Activated CD4-positive, alpha-beta T cell treated with anti-CD3 and anti-CD28 coated beads, Interleukin-2, amount 50 U/mL, for 1 hour (primary cell): ENCODE results near the gene SPATA12.

Source experiments
- DNase-seq: peaks from one replicate; pipeline ENCODE4 v3.0.0-alpha.2; 2020

The SPATA12 gene, protein sequence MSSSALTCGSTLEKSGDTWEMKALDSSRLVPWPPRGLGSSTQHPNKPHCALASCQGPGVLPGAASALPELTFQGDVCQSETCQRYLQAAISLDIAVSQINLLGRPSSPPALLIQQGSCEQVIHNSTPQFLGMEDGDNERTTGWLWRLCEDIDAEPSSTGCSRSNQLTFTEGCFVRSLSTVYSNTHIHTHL

DNA sequence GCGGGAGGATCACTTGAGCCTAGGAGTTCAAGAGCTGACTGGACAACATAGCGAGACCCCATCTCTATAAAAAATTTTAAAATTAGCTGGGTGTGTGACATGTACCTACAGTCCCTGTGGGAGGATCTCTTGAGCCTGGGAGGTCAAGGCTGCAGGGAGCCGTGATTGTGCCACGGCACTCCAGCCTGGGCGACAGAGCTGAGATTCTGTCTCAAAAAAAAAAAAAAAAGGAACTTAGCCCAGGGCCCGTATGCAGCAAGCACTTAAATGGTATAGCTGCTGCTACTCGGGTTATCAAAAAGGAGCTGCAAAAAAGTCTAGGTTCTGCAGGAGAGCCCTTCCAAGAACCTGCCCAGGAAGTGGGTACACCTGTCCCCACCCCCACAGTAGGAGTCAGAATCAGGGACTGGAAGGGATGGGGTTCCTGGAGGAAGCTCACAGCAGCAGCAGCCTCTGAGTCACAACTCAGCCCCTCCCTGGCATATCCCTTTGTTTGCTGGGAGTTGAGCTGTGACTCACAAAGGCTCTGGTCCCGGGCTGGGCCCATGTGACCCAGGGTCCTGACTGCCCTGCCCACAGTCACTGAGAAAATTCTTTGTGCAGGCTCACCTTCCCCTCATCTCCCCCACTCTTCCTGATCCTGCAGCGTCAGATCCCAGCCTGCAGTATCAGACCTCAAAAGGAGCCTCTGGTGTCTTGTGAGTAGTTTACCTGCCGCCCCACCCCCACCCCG is at the start of gene SPATA12:
Gene SPATA12 (plus strand): TSS at position 576 of the 733 bp plus-strand sequence. CDS start 13,031 bp downstream, outside the sequence.
- no peak for DNase-seq

DNA sequence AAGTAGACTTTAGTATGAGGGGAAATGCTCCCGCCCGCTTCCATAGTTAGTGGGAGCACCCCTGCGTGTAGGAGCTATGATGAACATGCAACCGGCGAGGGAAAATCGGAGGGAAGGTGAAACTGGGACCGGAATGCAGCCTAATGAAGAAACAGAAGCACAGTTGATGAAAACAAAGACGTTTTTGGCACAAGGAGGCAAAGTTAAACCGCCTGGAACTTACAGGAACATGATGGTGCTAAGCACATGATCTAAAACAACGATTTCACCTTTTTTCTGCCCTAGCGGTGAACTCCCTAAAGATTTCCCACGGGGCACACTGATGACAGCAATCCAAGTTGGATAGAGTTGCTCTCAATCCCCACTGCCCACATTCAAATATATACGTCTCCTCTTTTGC is 49.4 kb upstream of the SPATA12 start:
- no peak for DNase-seq

DNA sequence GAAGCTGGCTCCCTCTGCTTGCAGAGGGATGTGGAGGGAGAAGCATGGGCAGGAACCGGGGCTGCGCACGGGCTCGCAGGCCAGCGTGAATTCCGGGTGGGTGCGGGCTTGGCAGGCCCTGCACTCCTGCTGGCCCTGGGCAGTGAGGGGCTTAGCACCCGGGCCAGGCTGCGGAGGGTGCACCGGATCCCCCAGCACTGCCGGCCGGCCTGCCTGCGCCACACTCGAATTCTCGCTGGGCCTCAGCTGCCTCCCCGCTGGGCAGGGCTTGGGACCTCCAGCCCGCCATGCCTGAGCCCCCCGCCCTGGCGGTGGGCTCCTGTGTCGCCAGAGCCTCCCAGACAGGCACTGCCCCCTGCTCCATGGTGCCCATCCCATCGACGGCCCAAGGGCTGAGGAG is 47.6 kb upstream of the SPATA12 start:
- no peak for DNase-seq

DNA sequence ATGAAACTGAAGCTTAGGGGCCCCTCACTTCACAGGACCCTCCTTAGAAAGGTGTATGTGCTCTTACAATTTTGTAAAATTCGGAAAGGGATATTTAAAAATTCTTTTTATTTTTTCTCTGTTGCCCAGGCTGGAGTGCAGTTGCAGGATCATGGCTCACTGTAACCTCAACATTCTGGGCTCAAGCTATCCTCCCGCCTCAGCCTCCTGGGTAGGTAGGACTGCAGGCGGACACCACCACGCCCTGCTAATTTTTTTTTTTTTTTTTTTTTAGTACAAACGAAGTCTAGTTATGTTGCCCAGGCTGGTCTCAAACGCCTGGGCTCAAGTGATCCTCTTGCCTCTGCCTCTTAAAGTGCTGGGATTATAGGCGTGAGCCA is 45.1 kb upstream of the SPATA12 start:
- DNase-seq = no peak

DNA sequence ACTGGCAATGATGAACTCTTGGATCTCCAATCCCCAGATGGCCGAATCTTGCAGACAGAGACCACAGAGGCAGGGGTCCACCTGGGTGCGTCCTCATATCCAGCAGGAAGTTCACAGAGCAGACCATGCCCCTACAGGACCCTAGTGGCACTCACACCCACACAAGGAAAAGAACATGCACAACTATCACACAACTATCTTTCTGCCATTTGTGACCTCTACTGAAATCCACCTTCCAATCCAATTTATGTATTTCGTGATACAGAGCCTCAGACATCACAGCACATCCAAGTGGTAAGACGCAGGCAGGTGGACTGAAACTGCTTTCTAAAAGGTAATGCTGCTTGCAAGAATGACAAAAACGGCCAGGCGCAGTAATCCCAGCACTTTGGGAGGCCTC is 44.6 kb upstream of the SPATA12 start:
- DNase-seq = no peak

DNA sequence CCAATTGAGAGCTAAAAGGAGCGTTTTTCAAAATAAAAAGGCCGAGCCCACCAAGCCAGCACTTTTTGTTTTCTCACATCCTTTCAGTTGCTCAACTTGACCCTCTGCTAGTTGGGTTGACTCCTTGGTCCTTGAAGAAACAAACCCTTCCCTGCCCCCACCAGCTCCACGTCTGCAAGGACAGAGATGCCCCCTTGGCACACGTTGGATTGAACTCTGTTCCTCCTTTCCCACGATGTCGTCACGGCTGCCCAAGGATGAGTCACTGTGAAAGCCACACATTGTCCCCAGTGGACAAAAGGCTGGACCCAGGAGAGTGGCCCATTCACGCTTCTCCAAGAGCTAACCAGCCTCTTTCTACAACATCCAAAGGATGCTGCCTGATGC is 43.0 kb upstream of the SPATA12 start:
- no peak for DNase-seq

DNA sequence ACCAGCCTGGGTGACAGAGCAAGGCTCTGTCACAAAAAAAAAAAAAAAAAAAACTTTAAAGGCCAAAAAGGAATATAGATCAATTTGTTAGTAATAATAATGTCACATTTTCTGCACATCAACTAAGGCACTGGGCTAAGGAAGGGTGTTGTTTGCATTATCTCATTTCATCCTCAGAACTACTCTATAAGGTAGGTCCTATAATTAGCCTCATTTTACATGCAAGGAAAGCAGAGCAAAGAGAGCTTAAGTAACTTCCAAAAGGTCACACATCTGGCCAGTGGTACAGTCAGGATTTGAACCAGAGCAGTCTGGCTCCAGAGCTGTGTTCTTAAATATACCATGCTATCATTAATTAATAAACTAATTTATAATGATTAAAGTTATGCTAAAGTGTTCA is 42.2 kb upstream of the SPATA12 start:
- DNase-seq = no peak

DNA sequence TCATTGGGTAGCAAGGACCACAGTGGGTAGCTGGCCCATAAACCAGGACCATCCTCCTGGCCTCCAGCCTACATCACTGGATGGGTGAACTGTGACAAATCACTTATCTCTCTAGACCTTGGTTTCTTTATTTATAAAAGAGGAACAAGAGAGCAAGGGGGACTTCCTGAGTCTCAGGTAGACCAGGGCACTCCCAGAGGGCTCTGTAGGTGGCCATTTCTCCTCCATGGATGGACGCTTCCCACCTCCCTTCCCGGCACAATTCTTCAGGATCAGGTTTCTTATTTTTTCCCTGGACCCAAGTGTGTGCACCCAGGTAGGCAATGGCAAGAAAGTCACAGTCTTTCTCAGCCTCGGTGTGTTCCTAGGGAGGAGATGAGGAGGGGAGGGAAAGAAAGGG is 41.4 kb upstream of the SPATA12 start:
- DNase-seq = no peak

DNA sequence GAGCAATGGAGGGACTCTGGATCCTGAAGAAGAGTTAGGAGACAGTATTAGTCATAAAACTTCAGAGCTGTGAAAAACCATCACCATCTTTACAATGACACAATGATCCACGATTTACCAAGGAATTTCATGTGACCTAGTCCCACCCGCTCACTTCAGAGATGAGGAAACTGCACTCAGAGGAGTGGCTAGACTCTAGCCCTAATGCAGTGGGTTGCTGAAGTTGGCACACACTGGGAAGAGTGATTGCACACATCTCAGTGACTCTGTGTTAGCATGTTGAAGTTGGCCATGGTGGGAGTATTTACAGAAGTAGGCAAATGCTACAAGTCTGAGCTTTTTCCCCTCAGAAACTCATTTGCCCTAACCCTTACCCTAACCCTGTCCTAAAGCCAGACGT is 35.2 kb upstream of the SPATA12 start:
- DNase-seq = no peak

DNA sequence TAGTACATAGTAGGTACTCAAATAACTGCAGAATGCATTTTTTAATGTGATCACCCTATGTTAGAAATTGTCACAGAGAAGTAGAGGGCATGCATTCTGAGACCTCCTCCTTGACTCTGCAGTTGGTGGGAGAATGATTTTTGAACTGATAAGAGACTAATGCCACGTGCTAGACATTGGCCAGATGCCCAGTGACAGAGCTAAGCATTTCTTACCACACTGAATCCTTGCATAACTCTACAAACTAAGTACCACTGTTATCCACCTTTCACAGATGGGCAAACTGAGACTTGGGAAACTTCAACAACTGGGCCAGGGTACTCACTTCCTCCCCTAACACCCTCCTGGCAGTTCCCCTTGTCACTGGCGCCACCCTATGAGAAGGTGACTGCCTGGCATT is 33.5 kb upstream of the SPATA12 start:
- no peak for DNase-seq

DNA sequence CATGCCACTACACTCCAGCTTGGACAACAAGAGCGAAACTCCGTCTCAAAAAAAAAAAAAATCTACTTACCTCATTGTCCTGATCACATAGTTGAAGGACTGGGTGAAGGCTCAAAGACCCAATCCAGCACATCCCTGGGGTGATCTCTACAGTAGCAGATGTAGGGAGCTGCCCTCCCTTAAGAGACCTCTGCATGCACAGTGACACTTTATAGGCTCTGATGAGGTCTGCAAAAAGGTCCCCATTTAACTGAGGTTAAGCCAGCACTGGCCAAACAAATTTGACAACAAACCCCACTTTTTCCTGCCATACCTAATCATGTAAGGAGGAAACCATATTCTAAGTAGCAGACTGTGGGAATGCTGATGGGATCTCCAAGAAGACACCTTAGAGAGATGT is 31.1 kb upstream of the SPATA12 start:
- DNase-seq = no peak

DNA sequence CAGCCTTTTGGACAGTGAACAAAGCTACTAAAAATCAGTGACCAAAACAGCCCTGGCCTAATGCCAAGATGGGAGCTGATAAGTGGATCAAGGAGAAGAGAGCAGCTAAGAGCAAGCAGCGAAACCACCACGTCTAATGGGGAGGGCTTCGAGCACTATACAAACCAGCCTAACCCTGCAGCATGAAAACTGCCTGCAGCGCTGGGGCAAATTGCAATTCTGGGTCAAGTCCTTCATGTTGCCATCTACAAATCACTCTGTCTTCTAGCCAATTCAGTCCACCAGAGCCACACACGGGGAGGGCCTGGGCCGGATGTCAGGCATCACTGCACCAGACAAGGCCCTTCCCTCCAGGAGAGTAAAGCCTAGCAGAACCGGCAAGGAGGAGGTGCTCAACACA is 30.5 kb upstream of the SPATA12 start:
- DNase-seq = no peak

DNA sequence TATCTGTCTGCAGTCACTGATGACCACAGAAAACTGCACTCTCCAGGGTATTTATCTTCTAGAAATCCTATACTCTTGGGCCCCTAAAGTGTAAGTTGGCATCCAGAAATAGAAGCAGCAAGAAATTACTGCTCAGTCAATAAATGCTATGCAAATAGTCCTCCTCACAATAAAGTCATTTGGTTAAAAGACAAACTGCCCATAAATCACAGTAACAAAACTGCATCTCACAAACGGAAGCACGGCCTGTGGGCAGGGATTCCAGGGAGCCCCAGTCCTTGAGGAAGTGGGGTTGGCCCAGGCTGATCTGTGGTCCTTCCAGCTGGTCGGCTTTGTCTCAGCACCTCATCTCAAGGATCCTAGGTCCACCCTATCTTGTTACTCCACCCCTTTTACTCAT is 29.7 kb upstream of the SPATA12 start:
- DNase-seq = no peak

DNA sequence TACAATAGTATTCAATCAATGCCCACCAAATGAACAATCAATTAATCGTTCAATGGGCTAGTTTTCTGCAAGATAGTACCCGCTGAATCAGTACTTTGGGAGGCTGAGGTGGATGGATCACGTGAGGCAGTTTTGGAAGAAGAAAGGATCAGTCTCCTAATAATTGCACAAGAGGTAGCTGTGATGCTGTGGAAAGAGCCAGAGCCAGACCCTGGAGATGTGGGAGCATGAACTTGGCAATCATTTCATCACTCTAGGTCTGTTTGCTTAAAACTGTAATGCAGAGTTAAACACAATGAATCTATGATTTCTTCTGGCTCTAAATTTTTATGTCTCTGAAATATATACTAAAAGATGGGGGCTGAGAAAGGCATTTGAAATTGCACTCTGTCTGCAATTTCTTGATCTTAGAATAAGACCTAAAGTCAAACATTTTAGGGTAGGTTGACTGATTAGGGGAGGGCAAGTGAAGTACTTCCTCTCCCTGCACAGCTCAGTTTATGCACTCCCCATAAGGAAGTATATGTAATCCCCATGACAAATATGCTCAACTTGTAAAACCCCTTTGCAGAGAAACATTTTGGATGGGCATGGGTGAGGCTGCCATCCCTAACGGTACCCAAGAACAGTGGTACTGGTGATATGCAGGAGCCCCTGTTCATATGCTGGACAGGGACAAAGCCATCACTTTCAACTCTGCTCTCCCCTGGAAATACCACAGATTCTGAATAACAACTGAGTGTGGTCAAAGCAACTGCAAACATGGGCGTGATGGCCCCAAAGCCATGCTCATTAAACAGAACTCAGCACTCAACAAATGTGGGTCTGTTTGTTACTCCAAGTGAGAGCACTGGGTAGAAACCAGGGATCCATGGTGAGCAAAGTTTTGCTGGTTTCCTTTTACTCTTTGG is 28.6 kb upstream of the SPATA12 start:
- no peak for DNase-seq

DNA sequence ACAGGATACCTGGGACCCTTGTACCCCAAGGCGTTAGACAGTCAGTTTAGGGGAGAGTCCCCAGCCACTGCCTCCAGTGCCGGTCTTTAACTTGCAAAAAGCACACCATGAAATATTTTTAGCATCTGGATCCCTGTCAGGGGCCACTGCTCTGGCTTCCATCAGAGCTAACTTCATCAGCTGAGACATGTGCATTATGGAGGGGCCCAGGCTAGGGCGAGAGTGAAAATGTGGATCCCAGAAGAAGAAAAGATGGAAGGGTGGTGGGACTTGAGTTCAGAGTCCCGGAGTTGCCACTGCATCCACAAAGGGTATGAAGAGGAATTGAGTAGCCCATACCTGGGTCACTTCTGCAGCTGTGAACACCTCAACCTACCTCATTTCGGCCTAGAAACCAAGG is 23.5 kb upstream of the SPATA12 start:
- no peak for DNase-seq

DNA sequence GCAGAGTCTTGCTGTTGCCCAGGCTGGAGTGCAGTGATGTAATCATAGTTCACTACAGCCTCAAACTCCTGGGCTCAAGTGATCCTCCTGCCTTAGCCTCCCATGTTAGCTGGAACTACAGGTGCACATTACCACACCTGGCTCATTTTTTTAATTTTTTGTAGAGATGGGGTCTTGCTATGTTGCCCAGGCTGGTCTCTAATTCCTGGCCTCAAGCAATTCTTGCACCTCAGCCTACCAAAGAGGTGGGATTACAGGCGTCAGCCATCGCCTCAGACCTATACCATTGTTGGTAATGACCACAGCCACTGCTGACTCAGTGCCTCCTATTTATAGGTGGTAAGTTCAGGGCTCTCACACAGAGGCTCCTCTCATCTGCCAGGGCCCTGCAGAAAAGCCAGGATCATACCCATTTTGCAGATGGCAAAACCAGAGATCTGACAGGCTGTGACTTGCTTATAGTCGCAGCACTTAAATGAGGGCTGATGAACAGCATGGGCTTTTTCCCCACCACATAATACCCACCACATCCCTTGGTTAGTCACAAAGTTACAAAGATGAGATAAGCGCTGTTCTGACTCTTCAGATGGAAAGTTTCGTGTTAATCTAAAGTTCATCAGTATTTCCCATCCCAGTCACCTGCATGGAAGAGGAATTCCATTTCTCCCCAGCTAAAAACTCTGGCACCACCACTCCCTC is 21.8 kb upstream of the SPATA12 start:
- no peak for DNase-seq

DNA sequence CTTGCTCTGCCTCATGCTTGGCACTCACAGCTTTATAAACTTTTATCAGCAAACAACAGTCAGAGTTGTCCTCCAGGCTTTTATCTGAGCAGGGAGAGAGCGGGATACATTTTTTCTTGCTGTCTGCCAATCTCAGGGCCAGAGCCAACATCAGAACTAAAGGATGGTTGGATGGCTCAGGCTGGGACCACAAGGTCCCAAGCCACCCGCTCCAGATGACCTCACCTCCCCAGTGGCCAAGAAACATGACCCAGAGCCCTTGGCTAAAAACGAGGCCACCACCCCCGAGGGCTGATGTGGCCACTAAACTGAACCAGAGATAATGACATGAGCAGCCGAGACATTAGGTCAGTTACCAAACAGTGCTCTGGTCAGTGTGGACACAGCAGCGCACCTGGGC is 18.8 kb upstream of the SPATA12 start:
- no peak for DNase-seq

DNA sequence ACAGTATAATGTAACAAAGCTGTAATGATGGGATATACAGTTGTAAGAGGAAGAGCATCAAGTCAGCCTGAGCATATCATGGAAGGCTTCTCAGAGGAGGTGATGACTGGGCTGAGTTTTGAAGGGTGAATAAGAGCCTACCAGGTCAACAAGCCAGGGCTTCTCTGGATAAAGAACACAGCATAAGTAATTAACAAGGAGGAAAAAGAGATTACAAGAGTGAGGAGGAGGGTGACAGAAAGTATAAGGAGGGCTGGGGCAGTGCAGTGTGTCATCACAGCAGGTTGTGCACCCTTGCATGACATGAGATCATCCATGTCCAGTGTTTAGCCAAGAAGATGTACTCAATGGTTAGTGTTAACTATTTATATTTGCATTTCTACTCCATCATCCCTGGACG is 16.9 kb upstream of the SPATA12 start:
- DNase-seq = no peak

DNA sequence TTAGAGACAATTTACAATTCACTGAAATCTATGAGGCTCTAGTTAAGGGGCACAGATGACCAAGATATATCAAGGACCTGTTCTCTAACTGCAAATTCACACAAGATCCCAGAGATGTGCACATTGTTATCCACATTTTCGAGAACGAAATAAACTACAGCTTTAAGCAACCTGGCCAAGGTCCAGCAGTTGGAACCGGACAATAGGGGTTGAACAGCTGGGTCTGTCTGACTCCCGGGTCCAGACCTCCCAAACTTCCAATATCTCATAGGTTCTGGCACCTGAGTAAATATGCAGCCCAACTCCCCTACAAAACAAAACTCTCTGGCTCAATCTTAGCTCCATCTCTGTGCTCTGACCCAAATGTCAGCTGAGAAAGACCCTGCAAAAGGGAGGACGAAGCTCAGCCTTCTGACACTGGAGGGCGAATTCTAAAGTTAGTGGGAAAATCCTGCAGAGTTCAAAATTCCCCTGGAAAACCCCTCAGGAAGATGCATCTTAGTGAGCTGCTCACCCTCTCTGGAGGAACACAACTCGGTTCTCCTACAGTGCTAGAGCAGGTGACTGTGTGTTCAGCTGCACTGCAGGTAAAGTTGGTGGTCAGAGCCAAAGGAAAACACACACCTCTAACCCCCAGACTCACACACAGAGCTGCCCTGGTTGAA is 14.2 kb upstream of the SPATA12 start:
- DNase-seq = no peak

DNA sequence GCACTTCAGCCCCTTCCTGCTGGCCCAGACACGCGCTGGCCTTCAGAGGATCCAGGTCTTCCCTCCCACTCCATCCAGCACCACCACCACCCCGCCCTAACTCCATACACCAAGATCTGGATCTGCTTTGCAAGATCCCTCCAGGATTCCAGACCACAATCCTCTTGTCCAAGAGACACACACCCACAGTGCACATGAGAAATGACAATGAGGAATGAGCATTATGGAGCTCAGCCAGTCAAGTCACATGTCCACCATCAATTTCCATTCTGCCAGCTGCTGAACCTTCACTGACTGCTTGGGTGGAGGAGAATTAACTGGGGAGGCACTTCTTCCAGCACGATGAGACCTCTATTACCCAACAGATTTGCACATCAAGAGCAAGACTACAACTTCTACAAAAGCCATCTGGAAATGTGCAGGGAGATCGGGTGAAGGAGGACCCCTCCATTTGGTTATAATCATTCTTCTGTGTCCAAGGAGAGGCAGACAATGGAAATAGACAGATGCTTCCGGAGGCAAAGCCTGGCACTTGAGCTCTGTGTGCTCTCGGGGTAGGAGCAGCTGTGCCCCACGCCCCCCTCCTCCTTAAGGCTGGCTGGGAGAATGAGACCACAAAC is 12.3 kb upstream of the SPATA12 start:
- no peak for DNase-seq

DNA sequence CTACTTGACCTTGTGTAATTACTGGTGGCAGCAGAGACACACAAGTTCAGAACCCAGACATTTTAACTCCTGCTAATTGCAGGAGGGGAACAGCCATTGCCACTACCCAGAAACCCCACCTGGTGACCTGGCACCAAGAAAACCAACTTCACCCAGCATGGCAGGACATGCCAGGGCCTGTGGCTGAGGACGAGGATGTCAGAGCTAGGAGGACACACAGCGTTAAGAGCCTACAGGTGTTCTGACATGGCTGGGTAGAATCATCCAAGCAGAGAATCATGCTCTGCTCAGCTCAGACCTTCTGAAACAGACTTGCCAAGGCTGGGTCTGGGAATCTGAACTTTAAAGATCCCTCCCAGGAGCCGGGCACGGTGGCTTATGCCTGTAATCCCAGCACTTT is 11.7 kb upstream of the SPATA12 start:
- DNase-seq = no peak

DNA sequence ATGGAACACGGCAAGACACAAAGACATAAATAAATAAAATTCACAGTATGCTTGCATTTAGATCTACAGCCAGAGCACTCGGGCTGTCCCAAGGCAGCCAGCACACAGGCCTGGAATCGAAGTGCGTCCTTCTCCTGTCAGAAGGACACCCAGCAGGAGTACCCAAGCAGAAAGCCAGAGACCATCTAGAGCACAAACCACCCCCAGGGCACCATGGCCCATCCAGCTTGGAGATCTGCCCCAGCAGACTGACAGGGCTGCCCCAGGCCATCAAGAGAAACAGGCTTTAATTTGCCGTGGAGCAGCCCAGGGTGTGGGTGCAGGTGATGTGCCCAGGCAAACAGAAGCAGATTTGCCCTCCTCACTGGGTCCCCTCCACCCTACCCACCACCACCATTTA is 7.8 kb upstream of the SPATA12 start:
- no peak for DNase-seq
